Measurements from ENCODE around the gene PGS1. TPM values are rescaled to one million over a fixed set of nuclear protein-coding genes. Genes with fewer than 3 reads are reported as not detected.

Gene PGS1
- total and polyA plus RNA-seq, 2 of the 8 experiments (the other 6 are each of a cell fraction or from before 2014, with no cell fraction given), result 46.7 to 60.0 TPM

DNA sequence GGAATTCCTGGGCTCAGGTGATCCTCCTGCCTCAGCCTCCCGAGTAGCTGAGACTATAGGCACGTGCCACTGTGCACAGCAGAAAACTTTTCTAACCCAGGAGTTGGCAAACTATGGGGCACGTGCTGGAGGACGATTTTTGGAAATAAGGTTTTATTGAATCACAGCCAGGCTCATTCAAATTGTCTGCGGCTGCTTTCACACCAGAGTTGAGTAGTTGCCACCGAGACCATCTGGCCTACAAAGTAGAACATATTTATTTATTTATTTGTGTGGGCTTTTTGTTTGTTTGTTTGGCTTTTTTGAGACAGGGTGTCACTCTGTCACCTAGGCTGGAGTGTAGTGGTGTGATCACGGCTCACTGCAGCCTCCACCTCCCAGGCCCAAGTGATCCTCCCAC is 7.4 kb upstream of the PGS1 start (continued):
- TF ChIP-seq JUN (IDR thresholded peaks at IDR 0.05; ENCODE audit: low read depth, low read length), result no peak
- no peak for TF ChIP-seq TAF7 (optimal IDR thresholded peaks at IDR 0.05; ENCODE audit: borderline replicate concordance, low read depth, low read length)
- TF ChIP-seq EP300 (IDR thresholded peaks at IDR 0.05; ENCODE audit: borderline replicate concordance in 1 of 2, low read depth in 2 of 2, low read length in 2 of 2), result no peak
